AG04449 (cell line): ENCODE measurements around the gene UBTD1.
A peak's percentile ranks its signal among the peaks of the same experiment; 100 is the strongest.
"Not testable (repeated sequence)": the region's sequence is repeated elsewhere in the genome, so short reads cannot be mapped to it uniquely, and the experiment has no call there.

Experiments used
- CTCF ChIA-PET: fragments of 350-600 bp; formaldehyde crosslinking; extraction: SDS; loops from one replicate; lab custom pipeline; 2021; ENCODE audit warnings: antibody characterized with exemption; lab: Yijun Ruan, JAX
- POLR2A ChIA-PET: fragments of 400-600, 350-600 bp; formaldehyde crosslinking; extraction: SDS; loops from one replicate; lab custom pipeline; 2020; ENCODE audit warnings: antibody characterized with exemption, inconsistent platforms; lab: Yijun Ruan, JAX
- DNase-seq: peaks from one replicate; pipeline ENCODE4 v3.0.0-alpha.2; 2010; ENCODE audit warnings: low read depth, low spot score
- H3K4me3 ChIP-seq: 2 replicates; pipeline ENCODE4 v1.5.1; 2011; ENCODE audit warnings: low read depth, mild to moderate bottlenecking, control low read depth, low read length
- CTCF ChIP-seq: IDR thresholded peaks from one replicate; pipeline ENCODE4 v1.5.1; 2011; ENCODE audit warnings: mild to moderate bottlenecking, moderate library complexity, low read length, control low read depth, inconsistent platforms; ENCODE audit not compliant: insufficient read depth; ENCODE audit errors: missing control alignments

Gene UBTD1

GRCh38 chr10:97575127-97575668 lies 76.5 kb downstream of the UBTD1 start:
- ChIA-PET POLR2A (interaction anchor here (0.6 to 1.1 kb wide), 2 partner anchors 33 to 761 kb away, joined by 3 read pairs; no protein-coding TSS in a partner anchor), CTCF (interaction anchor here (0.5 to 12.7 kb wide), 14 partner anchors 10 to 156 kb away, joined by 3 to 199 read pairs (median 4); partner anchors contain the start of genes C10orf62 and HOGA1)
- TF ChIP-seq CTCF: no peak
- no peak for DNase-seq
- no peak overlapping the region for H3K4me3 ChIP-seq

- CTCF ChIA-PET: interaction anchor here (1.2 to 12.7 kb wide), 9 partner anchors 8 to 155 kb away, joined by 3 to 199 read pairs (median 7); partner anchors contain the start of genes C10orf62 and HOGA1
- POLR2A ChIA-PET, DNase-seq, H3K4me3 ChIP-seq: not testable (repeated sequence)
Observed at GRCh38 chr10:97576487-97576886, 77.8 kb downstream of the UBTD1 start.

- ChIA-PET POLR2A (no interaction called here), CTCF (interaction anchor here (1.4 to 11.6 kb wide), 3 partner anchors 9 to 38 kb away, joined by 3 to 199 read pairs (median 3); no protein-coding TSS in a partner anchor)
- no peak overlapping the region for H3K4me3 ChIP-seq
- TF ChIP-seq CTCF: no peak
- no peak for DNase-seq
Observed at GRCh38 chr10:97577701-97578100, 79.0 kb downstream of the UBTD1 start.

GRCh38 chr10:97578171-97578844 lies 79.6 kb downstream of the UBTD1 start:
- ChIA-PET CTCF (interaction anchor here (11.6 kb wide), 1 partner anchor 35 kb away, joined by 199 read pairs; no protein-coding TSS in a partner anchor), POLR2A (no interaction called here)
- peak overlapping the region; percentile 12 for H3K4me3 ChIP-seq
- TF ChIP-seq CTCF: no peak
- no peak for DNase-seq

GRCh38 chr10:97580421-97581367 lies 82.0 kb downstream of the UBTD1 start:
- CTCF ChIA-PET: interaction anchor here (1.2 to 2.5 kb wide), 2 partner anchors 9 to 12 kb away, joined by 4 to 21 read pairs; partner anchors contain the start of gene ANKRD2
- H3K4me3 ChIP-seq: no peak overlapping the region
- TF ChIP-seq CTCF: no peak
- POLR2A ChIA-PET: no interaction called here
- no peak for DNase-seq

GRCh38 chr10:97582169-97582568 lies 83.4 kb downstream of the UBTD1 start:
- POLR2A ChIA-PET: no interaction called here

More at GRCh38 chr10:97582169-97582568, 83.4 kb downstream of the UBTD1 start:
- no peak for DNase-seq
- H3K4me3 ChIP-seq: no peak overlapping the region
- CTCF ChIA-PET: interaction anchor here (1.1 to 2.5 kb wide), 3 partner anchors 10 to 29 kb away, joined by 3 to 21 read pairs (median 3); partner anchors contain the start of gene ANKRD2
- TF ChIP-seq CTCF: no peak
